MM.1S (cell line): ENCODE measurements around the gene UBL4A.

Source experiments
- CTCF ChIP-seq: fragments of 300-600 bp; sonication (generic); IDR thresholded peaks from 2 replicates; pipeline ENCODE4 v1.5.1; 2016; ENCODE audit warnings: antibody characterized with exemption, low read length, mixed read lengths
- EZH2 ChIP-seq: fragments of 300-600 bp; sonication (generic); optimal IDR thresholded peaks from 2 replicates; pipeline ENCODE3; 2017; ENCODE audit warnings: low read depth, mild to moderate bottlenecking, antibody characterized with exemption, low read length, mixed read lengths
- EZH2phosphoT487 ChIP-seq: fragments of 300-600 bp; sonication (generic); IDR thresholded peaks from 2 replicates; pipeline ENCODE4 v1.6.1; 2018; ENCODE audit warnings: antibody characterized with exemption, low read length

- no peak for TF ChIP-seq CTCF
- TF ChIP-seq EZH2 = no peak
- no peak for TF ChIP-seq EZH2phosphoT487
Observed at GRCh38 chrX:154481911-154482601, 4.4 kb downstream of the UBL4A start.
